ENCODE results near the gene ADAM22. TPM values are rescaled to one million over a fixed set of nuclear protein-coding genes. Genes with fewer than 3 reads are reported as not detected.

ADAM22 gene
- polyA plus RNA-seq, 1 donor from 2014 or later: 46.3 TPM

- Histone ChIP-seq H3K4me2 (ENCODE audit: low read length) (no peak overlapping the region), H3K9ac (ENCODE audit: low read length) (no peak overlapping the region), H3K27ac (ENCODE audit: low read length) (no peak overlapping the region), H3K9me2 (ENCODE audit: insufficient read depth, low read length) (no peaks in the 10 kb centered on the region), H3F3A (ENCODE audit: insufficient read depth, low read length, poor library complexity, severe bottlenecking) (no peaks in the 10 kb centered on the region), H3K27me3 (ENCODE audit: insufficient read depth, low read depth, low read length) (no peaks in the 10 kb centered on the region), H2AFZ (ENCODE audit: low read depth, low read length) (no peak overlapping the region), H3K36me3 (ENCODE audit: insufficient read depth, low read length) (no peaks in the 10 kb centered on the region), H3K79me2 (replicated peaks; ENCODE audit: insufficient read depth, low read length) (no peaks in the 10 kb centered on the region), H4K20me1 (ENCODE audit: insufficient read depth) (no peaks in the 10 kb centered on the region), H3K9me3 (ENCODE audit: low read length) (no peaks in the 10 kb centered on the region), H3K4me3 (ENCODE audit: low read length) (no peak overlapping the region)
- TF ChIP-seq EZH2 (IDR thresholded peaks at IDR 0.05; ENCODE audit: borderline replicate concordance, insufficient read depth, low read length, poor library complexity, severe bottlenecking): no peak
- no peak for TF ChIP-seq EP300 (conservative IDR thresholded peaks at IDR 0.05; ENCODE audit: poor library complexity, severe bottlenecking)
- TF ChIP-seq TAF1 (IDR thresholded peaks at IDR 0.05; ENCODE audit: low read depth): no peak
- no peak for TF ChIP-seq RAD21 (conservative IDR thresholded peaks at IDR 0.05)
- TF ChIP-seq REST (IDR thresholded peaks at IDR 0.05; ENCODE audit: borderline replicate concordance): no peak
- TF ChIP-seq MXI1 (conservative IDR thresholded peaks at IDR 0.05; ENCODE audit: poor library complexity, severe bottlenecking): no peak
- no peak for TF ChIP-seq CTCF (IDR thresholded peaks at IDR 0.05; ENCODE audit: poor library complexity, severe bottlenecking)
- TF ChIP-seq SMC3 (conservative IDR thresholded peaks at IDR 0.05; ENCODE audit: poor library complexity): no peak
- TF ChIP-seq POLR2AphosphoS5 (IDR thresholded peaks at IDR 0.05): no peak
Measured at GRCh38 chr7:88005191-88005590, 71.1 kb downstream of the ADAM22 start.

GRCh38 chr7:88009651-88010050 lies 75.6 kb downstream of the ADAM22 start:
- TF ChIP-seq EZH2 (IDR thresholded peaks at IDR 0.05; ENCODE audit: borderline replicate concordance, insufficient read depth, low read length, poor library complexity, severe bottlenecking) (no peak), REST (IDR thresholded peaks at IDR 0.05; ENCODE audit: borderline replicate concordance) (no peak), EP300 (conservative IDR thresholded peaks at IDR 0.05; ENCODE audit: poor library complexity, severe bottlenecking) (no peak), MXI1 (conservative IDR thresholded peaks at IDR 0.05; ENCODE audit: poor library complexity, severe bottlenecking) (no peak), SMC3 (conservative IDR thresholded peaks at IDR 0.05; ENCODE audit: poor library complexity) (no peak), TAF1 (IDR thresholded peaks at IDR 0.05; ENCODE audit: low read depth) (no peak)
- Histone ChIP-seq H3K4me2 (ENCODE audit: low read length) (no peak overlapping the region), H3K9ac (ENCODE audit: low read length) (no peak overlapping the region), H3K9me3 (ENCODE audit: low read length) (no peaks in the 10 kb centered on the region), H3K79me2 (replicated peaks; ENCODE audit: insufficient read depth, low read length) (no peaks in the 10 kb centered on the region), H3K9me2 (ENCODE audit: insufficient read depth, low read length) (no peaks in the 10 kb centered on the region), H3K4me3 (ENCODE audit: low read length) (no peak overlapping the region), H3K27ac (ENCODE audit: low read length) (no peak overlapping the region), H4K20me1 (ENCODE audit: insufficient read depth) (no peaks in the 10 kb centered on the region), H2AFZ (ENCODE audit: low read depth, low read length) (no peak overlapping the region), H3K27me3 (ENCODE audit: insufficient read depth, low read depth, low read length) (no peaks in the 10 kb centered on the region), H3F3A (ENCODE audit: insufficient read depth, low read length, poor library complexity, severe bottlenecking) (no peaks in the 10 kb centered on the region), H3K36me3 (ENCODE audit: insufficient read depth, low read length) (no peaks in the 10 kb centered on the region)
